T-helper 22 cell (primary cell): ENCODE results near the gene KCTD21.

ENCODE experiments used
- DNase-seq: peaks from one replicate; pipeline ENCODE4 v3.0.0-alpha.2; 2020; ENCODE audit warnings: low read depth

Gene KCTD21

GRCh38 chr11:78218707-78219492, 30.5 kb upstream of the KCTD21 start:
- no peak for DNase-seq

GRCh38 chr11:78217650-78218541, 29.5 kb upstream of the KCTD21 start:
- no peak for DNase-seq

- no peak for DNase-seq
These were observed 28.3 kb upstream of the KCTD21 start for GRCh38 chr11:78216571-78217287.

GRCh38 chr11:78216021-78216420, 27.6 kb upstream of the KCTD21 start:
- DNase-seq, result no peak

- DNase-seq, result no peak
These were observed 26.1 kb upstream of the KCTD21 start for GRCh38 chr11:78214331-78215194.

- DNase-seq, result no peak
These were observed 25.3 kb upstream of the KCTD21 start for GRCh38 chr11:78213526-78214330.

- no peak for DNase-seq
These were observed 24.4 kb upstream of the KCTD21 start for GRCh38 chr11:78212586-78213371.

- no peak for DNase-seq
These were observed 23.1 kb upstream of the KCTD21 start for GRCh38 chr11:78211565-78211964.

- no peak for DNase-seq
These were observed 21.7 kb upstream of the KCTD21 start for GRCh38 chr11:78210000-78210608.

GRCh38 chr11:78209478-78209877, 21.1 kb upstream of the KCTD21 start:
- no peak for DNase-seq

- DNase-seq, result no peak
These were observed 20.1 kb upstream of the KCTD21 start for GRCh38 chr11:78208257-78209165.

- no peak for DNase-seq
These were observed 19.3 kb upstream of the KCTD21 start for GRCh38 chr11:78207532-78208256.

GRCh38 chr11:78205691-78206090, 17.3 kb upstream of the KCTD21 start:
- DNase-seq, result no peak

GRCh38 chr11:78205256-78205655, 16.8 kb upstream of the KCTD21 start:
- DNase-seq, result no peak

- DNase-seq, result peak; percentile 68
These were observed 14.8 kb upstream of the KCTD21 start for GRCh38 chr11:78203184-78203583.

- DNase-seq, result peak; percentile 72
These were observed 14.3 kb upstream of the KCTD21 start for GRCh38 chr11:78202733-78203167.

- no peak for DNase-seq
These were observed 12.8 kb upstream of the KCTD21 start for GRCh38 chr11:78201096-78201818.
